RPMI8226 (cell line): Measurements from ENCODE around the gene SHMT1.
"Not testable (repeated sequence)": the region's sequence is repeated elsewhere in the genome, so short reads cannot be mapped to it uniquely, and the experiment has no call there.

ENCODE experiments used
- DNase-seq: peaks from one replicate; pipeline ENCODE4 v3.0.0-alpha.2; 2015

The SHMT1 gene

GRCh38 chr17:18324140-18325050 is 39.0 kb downstream of the SHMT1 start:
- no peak for DNase-seq

DNA sequence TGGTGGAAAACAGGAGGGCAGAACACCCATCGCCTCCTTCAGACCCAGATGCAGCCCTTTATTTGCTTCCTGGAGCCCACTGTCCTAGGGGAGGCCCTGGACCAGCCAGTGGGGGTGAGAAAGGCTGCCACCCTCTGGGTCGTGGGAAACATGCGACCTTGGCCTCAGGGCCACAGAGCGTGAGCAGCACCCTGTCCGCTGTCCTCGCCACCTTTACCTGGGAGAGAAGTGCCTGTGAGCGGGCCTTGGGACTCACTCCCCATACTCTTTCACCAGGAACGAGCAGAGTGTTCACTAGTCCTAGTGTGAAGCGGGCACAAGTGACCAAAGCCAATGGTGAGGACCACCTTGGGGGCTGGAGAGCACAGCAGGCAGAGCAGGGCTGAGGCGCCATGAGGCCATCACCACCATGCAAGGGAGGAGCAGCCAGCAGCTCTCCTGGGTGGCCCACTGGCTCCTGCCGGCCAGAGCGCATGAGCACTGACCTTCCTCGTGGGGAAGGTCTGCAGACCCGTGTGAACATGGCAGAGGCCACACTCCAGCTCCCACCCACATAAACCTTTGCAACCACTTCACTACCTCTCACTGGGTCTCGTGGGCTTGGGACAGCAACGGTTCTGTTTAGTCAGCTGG is 39.7 kb downstream of the SHMT1 start:
- no peak for DNase-seq

DNA sequence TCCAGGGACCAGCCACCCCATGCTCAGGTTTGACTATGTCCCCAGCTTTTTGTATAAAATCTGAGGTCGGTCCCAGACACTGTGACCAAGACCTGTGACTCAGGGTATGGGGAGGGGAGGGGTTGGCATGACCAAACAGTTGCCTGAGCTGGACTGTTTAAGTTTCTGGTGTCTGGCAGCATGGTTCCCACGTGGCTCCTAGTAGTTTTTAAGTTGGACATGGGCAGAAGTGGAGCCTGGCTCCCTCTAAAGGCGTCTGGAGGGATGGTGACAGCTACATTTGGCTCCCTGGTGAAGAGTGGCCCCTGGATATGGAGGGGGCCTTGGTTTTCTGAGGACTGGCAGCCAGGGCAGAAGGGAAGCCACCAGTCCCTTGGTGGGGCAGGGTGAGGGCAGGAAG is 40.3 kb downstream of the SHMT1 start:
- DNase-seq: peak; percentile 21

- no peak for DNase-seq
Observed at GRCh38 chr17:18322522-18322921, 40.8 kb downstream of the SHMT1 start.

GRCh38 chr17:18321309-18321708 is 42.0 kb downstream of the SHMT1 start:
- DNase-seq: no peak

DNA sequence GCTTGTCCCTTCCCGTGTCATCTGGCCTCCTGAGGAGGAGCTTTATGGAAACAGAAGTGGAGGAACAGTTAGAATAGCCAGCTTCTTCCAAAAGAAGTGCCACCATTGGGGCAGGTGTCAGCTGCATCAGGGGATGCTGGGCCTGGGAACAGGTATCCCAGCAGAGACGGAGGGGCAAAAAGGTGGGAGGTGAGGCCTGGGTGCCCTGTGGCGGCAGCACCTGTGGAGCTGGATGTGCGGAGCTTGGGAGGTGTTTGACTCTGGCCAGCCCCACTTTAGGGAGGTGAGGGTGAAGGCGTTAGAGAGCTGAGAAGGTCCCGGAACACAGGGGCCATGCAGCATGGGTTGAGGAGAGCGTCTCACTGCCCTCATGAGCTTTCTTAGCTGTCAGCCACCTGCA is 43.0 kb downstream of the SHMT1 start:
- no peak for DNase-seq

- DNase-seq: no peak
Observed at GRCh38 chr17:18319604-18320256, 43.6 kb downstream of the SHMT1 start.

DNA sequence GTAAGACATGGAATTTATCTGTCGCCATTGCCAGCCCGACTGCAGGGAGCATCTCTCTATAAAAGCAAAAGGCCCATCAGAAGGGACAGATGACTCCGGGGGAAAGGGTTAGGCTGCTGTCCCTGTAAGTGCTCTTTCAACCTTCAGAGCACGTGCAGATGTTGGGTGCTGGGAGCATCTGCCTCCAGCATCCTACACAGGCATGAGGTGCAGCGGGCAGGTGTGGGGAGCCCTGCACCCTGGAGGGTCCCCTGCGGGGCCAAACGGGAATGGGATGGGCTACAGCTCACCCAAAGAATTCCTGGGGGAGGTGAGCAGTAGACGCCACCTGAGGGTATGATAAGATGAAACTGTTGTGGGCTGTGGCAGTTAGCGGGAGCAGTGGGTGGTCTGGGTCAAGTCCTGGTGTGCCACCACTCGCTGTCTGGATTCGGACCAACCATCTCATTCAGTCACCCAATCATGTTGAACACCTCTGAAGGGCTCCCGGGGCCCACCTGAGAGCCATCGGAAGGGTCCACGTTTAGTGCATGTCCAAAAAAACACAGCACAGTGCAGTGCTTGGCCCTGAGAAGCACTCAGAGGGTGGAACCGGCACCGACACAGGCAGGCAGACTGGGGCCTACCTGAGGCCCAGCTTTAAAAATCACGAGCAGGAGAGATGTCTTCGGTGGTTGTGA is 44.4 kb downstream of the SHMT1 start:
- no peak for DNase-seq

DNA sequence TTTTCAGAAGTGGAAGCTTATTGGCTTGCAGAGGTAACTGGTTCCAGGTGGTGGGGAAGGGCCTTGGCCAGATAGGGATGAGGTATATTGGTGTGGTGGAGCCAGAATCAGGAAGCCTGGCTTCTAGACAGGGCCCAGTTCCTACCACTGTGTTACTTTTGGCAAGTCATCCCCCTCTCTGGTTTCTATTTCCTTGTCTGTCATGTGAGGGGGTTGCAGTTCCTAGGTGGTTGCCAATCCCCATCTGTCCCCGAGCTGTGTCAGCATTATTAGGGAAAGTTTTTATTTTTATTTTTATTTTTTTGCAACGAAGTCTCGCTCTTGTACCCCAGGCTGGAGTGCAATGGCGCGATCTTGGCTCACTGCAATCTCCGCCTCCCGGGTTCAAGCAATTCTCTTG is 45.2 kb downstream of the SHMT1 start:
- DNase-seq: no peak

GRCh38 chr17:18315961-18316360 is 47.4 kb downstream of the SHMT1 start:
- DNase-seq: no peak

GRCh38 chr17:18315562-18315922 is 47.8 kb downstream of the SHMT1 start:
- DNase-seq: peak; percentile 22

GRCh38 chr17:18314731-18315561 is 48.4 kb downstream of the SHMT1 start, which contains the start of the genes SMCR8 and TOP3A:
Gene SMCR8, plus strand, starts transcription at chr17:18315293. Its CDS starts 497 bp downstream, at chr17:18315790.
Gene TOP3A, minus strand, starts transcription at chr17:18314994. Its CDS starts 216 bp downstream, at chr17:18314778.
- peak; percentile 97 for DNase-seq

DNA sequence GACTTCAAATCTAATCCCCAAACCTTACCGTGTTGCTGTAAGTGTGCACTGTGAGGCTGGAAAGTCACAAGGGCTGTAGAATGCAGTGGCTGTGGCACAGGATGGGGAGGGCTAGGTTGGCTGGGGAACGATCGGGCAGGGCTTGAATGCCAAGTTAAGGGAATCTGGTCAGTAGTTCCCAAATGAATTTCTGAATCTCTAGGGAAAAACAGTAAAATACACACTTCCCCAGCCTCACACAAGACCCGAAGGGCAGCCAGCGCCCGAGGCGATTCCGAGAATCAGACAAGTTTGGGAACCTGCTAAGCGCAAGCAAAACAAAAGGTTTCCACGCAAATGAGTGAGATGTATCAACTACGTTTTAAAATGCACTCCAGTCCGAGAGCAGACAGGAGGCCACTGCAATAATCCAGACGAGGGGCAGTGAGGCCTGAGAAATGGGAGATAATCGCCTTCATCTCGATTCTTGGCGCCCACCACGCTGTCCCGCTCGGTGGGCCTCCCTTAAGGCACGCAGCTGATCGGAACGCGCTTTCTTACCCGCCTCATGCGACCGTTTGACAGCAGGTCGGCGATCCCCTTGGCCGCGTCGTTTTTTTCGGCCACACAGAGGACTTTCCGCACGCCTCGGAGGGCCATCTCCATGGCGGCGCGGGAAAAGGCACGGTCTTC is 49.2 kb downstream of the SHMT1 start:
- peak; percentile 33 for DNase-seq

DNA sequence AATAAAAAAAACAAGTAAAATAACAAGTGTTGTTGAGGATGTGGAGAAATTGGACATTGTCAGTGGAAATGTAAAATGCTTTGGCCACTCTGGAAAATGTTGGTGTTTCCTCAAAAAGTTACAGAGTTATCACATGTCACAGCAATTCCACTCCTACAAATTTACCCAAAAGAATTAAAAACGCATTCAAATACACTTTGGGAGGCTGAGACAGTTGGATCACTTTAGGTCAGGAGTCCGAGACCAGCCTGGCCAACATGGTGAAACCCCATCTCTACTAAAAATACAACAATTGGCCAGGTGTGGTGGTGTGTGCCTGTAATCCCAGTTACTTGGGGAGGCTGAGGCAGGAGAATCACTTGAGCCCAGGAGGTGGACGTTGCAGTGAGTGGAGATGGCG is 54.1 kb downstream of the SHMT1 start:
- no peak for DNase-seq

GRCh38 chr17:18303206-18303605 is 60.1 kb downstream of the SHMT1 start:
- DNase-seq: not testable (repeated sequence)

- no peak for DNase-seq
Observed at GRCh38 chr17:18300725-18301480, 62.4 kb downstream of the SHMT1 start.

- DNase-seq: not testable (repeated sequence)
Observed at GRCh38 chr17:18298061-18298460, 65.3 kb downstream of the SHMT1 start.

DNA sequence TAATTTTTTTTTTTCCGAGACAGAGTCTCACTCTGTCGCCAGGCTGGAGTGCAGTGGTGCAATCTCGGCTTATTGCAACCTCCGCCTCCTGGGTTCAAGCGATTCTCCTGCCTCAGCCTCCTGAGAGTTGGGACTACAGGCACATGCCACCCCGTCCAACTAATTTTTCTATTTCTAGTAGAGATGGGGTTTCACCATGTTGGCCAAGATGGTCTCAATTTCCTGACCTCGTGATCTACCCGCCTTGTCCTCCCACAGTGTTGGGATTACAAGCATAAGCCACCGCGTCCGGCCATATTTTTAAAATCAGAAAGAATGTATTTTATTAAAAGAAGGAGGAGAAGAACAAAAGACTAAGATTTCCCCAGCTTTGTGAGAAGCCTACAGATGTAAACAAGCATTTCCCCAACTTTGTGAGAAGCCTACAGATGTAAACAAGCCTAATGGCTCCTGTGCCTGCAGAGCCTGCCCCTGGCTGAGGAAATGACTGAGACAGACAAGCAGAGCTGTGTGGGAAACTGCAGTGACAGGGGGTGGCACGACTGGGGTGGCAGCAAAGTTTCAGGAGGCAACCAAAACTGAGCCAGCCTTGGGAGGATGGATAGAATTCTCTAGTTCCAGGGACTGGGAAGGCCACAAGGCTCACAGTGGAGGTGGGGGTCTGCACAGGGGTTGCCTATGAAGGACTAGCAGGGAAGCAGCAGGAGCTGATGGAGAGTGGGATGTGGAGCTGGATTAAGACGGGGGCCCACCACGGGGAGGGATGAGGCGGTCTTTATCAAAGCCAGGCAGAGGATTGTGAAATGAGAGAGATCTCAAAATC is 71.4 kb downstream of the SHMT1 start:
- DNase-seq: no peak

DNA sequence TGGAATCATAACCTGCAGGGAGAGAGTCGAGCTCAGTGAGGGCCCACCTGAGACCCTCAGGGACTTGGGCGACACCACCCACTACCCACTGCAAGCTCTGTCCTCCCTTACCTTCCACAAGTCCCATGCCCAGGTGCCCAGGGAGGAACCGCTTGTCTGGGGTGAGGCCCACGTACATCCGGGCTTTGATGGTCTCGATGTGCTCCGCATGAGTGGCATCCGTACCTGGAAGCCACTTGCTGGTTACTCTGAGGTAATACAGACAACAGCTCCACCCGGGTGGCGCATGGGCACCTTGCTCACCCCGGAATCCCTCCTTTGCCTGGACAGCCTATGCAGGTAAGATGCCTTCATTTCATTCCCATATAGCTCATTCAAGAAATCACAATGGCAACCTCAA is 78.1 kb downstream of the SHMT1 start:
- DNase-seq: no peak

DNA sequence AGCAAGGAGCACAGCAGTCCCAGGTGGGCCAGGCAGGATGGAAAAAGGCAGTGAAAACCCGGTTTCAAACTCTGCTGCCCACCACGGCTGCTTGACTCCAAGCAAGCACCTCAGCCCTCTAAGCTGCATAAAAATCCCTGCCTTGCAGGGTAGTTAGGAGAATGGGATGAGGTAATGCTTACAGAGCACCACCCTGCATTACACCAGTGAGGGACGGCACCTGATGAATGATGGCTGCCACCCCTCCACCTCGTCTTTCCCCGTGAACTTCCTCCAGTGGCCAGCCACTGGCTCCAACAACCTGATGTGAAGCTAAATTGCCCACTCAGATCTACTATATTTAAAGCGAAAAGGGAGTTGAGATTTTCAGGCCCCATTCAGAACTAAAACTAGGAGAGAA is 81.6 kb downstream of the SHMT1 start:
- no peak for DNase-seq
